HepG2 (cell line): ENCODE measurements around the gene ITGB5. TPM values are rescaled to one million over a fixed set of nuclear protein-coding genes. Genes with fewer than 3 reads are reported as not detected.

Experiments used
- ATF1 ChIP-seq: IDR thresholded peaks from 2 replicates; pipeline ENCODE4 v1.6.1; 2016; ENCODE audit warnings: mild to moderate bottlenecking, control low read depth
- BHLHE40 ChIP-seq: IDR thresholded peaks from 2 replicates; pipeline ENCODE4 v1.6.1; 2011; ENCODE audit warnings: low read length, improper control_type of control experiment
- CENPX ChIP-seq: sonication (generic); formaldehyde crosslinking; IDR thresholded peaks from 2 replicates; pipeline ENCODE4 v1.9.0; 2021; ENCODE audit warnings: mild to moderate bottlenecking, missing genetic modification reagents, moderate library complexity
- DMAP1 ChIP-seq: IDR thresholded peaks from 2 replicates; pipeline ENCODE4 v1.6.1; 2016
- KMT2B ChIP-seq: IDR thresholded peaks from 2 replicates; pipeline ENCODE4 v1.6.1; 2016; ENCODE audit warnings: missing genetic modification reagents, missing compliant biosample characterization
- MAZ ChIP-seq, 2 experiments: sonication (generic) in 1 of 2; formaldehyde crosslinking in 1 of 2; IDR thresholded peaks; 2 replicates each; pipeline versions ENCODE4 v1.5.0 to v1.6.1; 2012 to 2020; ENCODE audit warnings: low read depth in 2 of 2, mild to moderate bottlenecking in 2 of 2, borderline replicate concordance in 1 of 2, improper control_type of control experiment in 1 of 2, low read length in 1 of 2, missing genetic modification reagents in 1 of 2, moderate library complexity in 1 of 2
- PAWR ChIP-seq: sonication (generic); formaldehyde crosslinking; IDR thresholded peaks from 2 replicates; pipeline ENCODE4 v1.4.0; 2020; ENCODE audit warnings: missing genetic modification reagents, mild to moderate bottlenecking, borderline replicate concordance
- RORA ChIP-seq: sonication (generic); formaldehyde crosslinking; IDR thresholded peaks from 2 replicates; pipeline ENCODE4 v1.5.0; 2020; ENCODE audit warnings: mild to moderate bottlenecking, missing genetic modification reagents, moderate library complexity
- ZNF264 ChIP-seq: sonication (generic); formaldehyde crosslinking; IDR thresholded peaks from 2 replicates; pipeline ENCODE4 v1.4.0; 2020; ENCODE audit warnings: missing genetic modification reagents
- ZNF331 ChIP-seq: sonication (generic); formaldehyde crosslinking; IDR thresholded peaks from 2 replicates; pipeline ENCODE4 v1.4.0; 2020; ENCODE audit warnings: missing genetic modification reagents
- ZNF383 ChIP-seq: sonication (generic); formaldehyde crosslinking; IDR thresholded peaks from 2 replicates; pipeline ENCODE4 v1.4.0; 2020; ENCODE audit warnings: missing genetic modification reagents, mild to moderate bottlenecking, borderline replicate concordance
- ZNF44 ChIP-seq: sonication (generic); formaldehyde crosslinking; IDR thresholded peaks from 2 replicates; pipeline ENCODE4 v1.5.1; 2020; ENCODE audit warnings: mild to moderate bottlenecking, missing genetic modification reagents
- ZNF569 ChIP-seq: sonication (generic); formaldehyde crosslinking; IDR thresholded peaks from 2 replicates; pipeline ENCODE4 v1.5.0; 2020; ENCODE audit warnings: mild to moderate bottlenecking, missing genetic modification reagents, moderate library complexity, borderline replicate concordance
- ZNF629 ChIP-seq: sonication (generic); formaldehyde crosslinking; conservative IDR thresholded peaks from 2 replicates; pipeline ENCODE4 v1.5.0; 2020; ENCODE audit warnings: missing genetic modification reagents
- ZNF678 ChIP-seq: sonication (generic); formaldehyde crosslinking; IDR thresholded peaks from 2 replicates; pipeline ENCODE4 v1.4.0; 2020; ENCODE audit warnings: mild to moderate bottlenecking, missing genetic modification reagents
- polyA plus RNA-seq, 8 experiments: library from polyadenylated mRNA; depleted of rRNA in 3 of 8; stranded (reverse) in 7 of 8; unstranded in 1 of 8; fragments of >200 nt; fragmentation: Illumina TruSeq in 4 of 8; extraction: Trizol in 4 of 8; gene quantifications; 2 replicates each; pipeline versions ENCODE4 v1.2.1 to v1.2.3, GENCODE V29; 2011 to 2016; ENCODE audit warnings: low read depth in 4 of 8, missing spikeins in 1 of 8, mixed read lengths in 1 of 8; ENCODE audit not compliant: insufficient read depth in 1 of 8
- total RNA-seq, 5 experiments: library from RNA; depleted of rRNA; stranded (reverse); fragments of >200 nt; fragmentation: Illumina TruSeq; extraction: Trizol; gene quantifications; 2 replicates each; pipeline ENCODE4 v1.2.3, GENCODE V29; 2016; ENCODE audit warnings: low read depth in 1 of 5
- TF ChIP-seq, protein P1 (sequence below): sonication (generic); formaldehyde crosslinking; IDR thresholded peaks from 2 replicates; pipeline ENCODE4 v1.8.0; 2022; ENCODE audit warnings: mild to moderate bottlenecking, missing genetic modification reagents
- TF ChIP-seq, protein P2 (sequence below): IDR thresholded peaks from 2 replicates; pipeline ENCODE4 v1.6.1; 2018; ENCODE audit warnings: missing genetic modification reagents
- TF ChIP-seq, protein P3 (sequence below): sonication (generic); formaldehyde crosslinking; conservative IDR thresholded peaks from 2 replicates; pipeline ENCODE4 v1.8.1; 2023; ENCODE audit warnings: missing genetic modification reagents
- TF ChIP-seq, protein P4 (sequence below): sonication (generic); formaldehyde crosslinking; IDR thresholded peaks from 2 replicates; pipeline ENCODE4 v1.4.0; 2020; ENCODE audit warnings: missing genetic modification reagents
- TF ChIP-seq, protein P5 (sequence below): sonication (generic); formaldehyde crosslinking; IDR thresholded peaks from 2 replicates; pipeline ENCODE4 v1.8.0; 2022; ENCODE audit warnings: missing genetic modification reagents, mild to moderate bottlenecking, inconsistent platforms, borderline replicate concordance
- TF ChIP-seq, protein P6 (sequence below): IDR thresholded peaks from 2 replicates; pipeline ENCODE4 v1.6.1; 2016; ENCODE audit warnings: missing biosample characterization, missing genetic modification reagents, low read depth

The ITGB5 gene
- total and polyA plus RNA-seq, 2 of the 13 experiments (the other 11 are each of a cell fraction or from before 2014, with no cell fraction given), result 74.1 to 343 TPM

DNA sequence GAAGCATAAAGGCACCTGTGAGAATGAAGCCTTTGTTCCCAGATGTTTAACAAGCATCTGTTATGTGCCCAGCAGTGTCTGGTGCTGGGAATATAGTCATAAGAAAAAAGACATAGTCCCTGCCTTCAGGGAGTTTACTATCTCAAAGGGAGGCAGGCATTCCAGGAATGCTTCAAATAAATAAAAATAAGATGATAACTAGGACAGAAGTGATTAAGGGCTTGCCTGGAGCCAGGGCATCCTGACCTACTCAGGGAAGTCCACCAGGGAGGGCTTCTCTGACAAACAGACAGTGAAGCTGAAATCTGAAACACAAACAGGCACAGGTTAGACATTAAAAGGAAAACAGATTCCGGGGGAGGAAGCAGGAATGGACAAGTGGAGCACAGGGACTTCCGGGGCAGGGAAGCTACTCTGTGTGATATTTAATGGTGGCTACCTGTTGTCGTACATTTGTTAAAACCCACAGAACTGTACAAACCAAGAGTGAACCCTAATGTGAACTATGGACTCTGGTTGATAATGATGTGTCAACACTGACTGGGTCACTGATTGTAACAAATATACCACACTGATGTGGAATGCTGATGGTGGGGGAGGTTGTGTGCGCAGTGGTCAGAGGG, 53.3 kb downstream of the ITGB5 start (continued):
- TF ChIP-seq BHLHE40 (peak; percentile 79), CENPX (no peak), KMT2B (CRISPR knock-in tag) (peak; percentile 46; the same call in 1 of the 2 replicates), DMAP1 (peak; percentile 67; the same call in 1 of the 2 replicates), ZNF383 (CRISPR knock-in tag) (no peak), ZNF678 (CRISPR knock-in tag) (no peak), ZNF264 (CRISPR knock-in tag) (peak; percentile 81; the same call in 1 of the 2 replicates), ZNF331 (peak; percentile 86), ZNF569 (CRISPR knock-in tag) (no peak), MAZ (IDR thresholded peaks at IDR 0.05; ENCODE audit: borderline replicate concordance, low read depth, low read length) (peak; percentile 59; the same call in 1 of the 2 replicates), MAZ (CRISPR knock-in tag; IDR thresholded peaks at IDR 0.05; ENCODE audit: low read depth) (no peak), ZNF629 (CRISPR knock-in tag) (peak; percentile 24; the same call in 1 of the 2 replicates), ATF1 (CRISPR knock-in tag) (no peak; the same call in 1 of the 2 replicates), PAWR (no peak), RORA (CRISPR knock-in tag) (no peak), ZNF44 (no peak)
- TF ChIP-seq, protein P1, sequence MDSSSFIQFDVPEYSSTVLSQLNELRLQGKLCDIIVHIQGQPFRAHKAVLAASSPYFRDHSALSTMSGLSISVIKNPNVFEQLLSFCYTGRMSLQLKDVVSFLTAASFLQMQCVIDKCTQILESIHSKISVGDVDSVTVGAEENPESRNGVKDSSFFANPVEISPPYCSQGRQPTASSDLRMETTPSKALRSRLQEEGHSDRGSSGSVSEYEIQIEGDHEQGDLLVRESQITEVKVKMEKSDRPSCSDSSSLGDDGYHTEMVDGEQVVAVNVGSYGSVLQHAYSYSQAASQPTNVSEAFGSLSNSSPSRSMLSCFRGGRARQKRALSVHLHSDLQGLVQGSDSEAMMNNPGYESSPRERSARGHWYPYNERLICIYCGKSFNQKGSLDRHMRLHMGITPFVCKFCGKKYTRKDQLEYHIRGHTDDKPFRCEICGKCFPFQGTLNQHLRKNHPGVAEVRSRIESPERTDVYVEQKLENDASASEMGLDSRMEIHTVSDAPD (CRISPR knock-in tag), result peak; percentile 48; the same call in 1 of the 2 replicates
- TF ChIP-seq, protein P2, sequence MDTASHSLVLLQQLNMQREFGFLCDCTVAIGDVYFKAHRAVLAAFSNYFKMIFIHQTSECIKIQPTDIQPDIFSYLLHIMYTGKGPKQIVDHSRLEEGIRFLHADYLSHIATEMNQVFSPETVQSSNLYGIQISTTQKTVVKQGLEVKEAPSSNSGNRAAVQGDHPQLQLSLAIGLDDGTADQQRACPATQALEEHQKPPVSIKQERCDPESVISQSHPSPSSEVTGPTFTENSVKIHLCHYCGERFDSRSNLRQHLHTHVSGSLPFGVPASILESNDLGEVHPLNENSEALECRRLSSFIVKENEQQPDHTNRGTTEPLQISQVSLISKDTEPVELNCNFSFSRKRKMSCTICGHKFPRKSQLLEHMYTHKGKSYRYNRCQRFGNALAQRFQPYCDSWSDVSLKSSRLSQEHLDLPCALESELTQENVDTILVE (CRISPR knock-in tag), result peak; percentile 66
- TF ChIP-seq, protein P3, sequence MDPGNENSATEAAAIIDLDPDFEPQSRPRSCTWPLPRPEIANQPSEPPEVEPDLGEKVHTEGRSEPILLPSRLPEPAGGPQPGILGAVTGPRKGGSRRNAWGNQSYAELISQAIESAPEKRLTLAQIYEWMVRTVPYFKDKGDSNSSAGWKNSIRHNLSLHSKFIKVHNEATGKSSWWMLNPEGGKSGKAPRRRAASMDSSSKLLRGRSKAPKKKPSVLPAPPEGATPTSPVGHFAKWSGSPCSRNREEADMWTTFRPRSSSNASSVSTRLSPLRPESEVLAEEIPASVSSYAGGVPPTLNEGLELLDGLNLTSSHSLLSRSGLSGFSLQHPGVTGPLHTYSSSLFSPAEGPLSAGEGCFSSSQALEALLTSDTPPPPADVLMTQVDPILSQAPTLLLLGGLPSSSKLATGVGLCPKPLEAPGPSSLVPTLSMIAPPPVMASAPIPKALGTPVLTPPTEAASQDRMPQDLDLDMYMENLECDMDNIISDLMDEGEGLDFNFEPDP (CRISPR knock-in tag), result no peak
- TF ChIP-seq, protein P4, sequence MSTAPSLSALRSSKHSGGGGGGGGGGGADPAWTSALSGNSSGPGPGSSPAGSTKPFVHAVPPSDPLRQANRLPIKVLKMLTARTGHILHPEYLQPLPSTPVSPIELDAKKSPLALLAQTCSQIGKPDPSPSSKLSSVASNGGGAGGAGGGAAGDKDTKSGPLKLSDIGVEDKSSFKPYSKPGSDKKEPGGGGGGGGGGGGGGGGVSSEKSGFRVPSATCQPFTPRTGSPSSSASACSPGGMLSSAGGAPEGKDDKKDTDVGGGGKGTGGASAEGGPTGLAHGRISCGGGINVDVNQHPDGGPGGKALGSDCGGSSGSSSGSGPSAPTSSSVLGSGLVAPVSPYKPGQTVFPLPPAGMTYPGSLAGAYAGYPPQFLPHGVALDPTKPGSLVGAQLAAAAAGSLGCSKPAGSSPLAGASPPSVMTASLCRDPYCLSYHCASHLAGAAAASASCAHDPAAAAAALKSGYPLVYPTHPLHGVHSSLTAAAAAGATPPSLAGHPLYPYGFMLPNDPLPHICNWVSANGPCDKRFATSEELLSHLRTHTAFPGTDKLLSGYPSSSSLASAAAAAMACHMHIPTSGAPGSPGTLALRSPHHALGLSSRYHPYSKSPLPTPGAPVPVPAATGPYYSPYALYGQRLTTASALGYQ, result peak; percentile 49; the same call in 1 of the 2 replicates
- TF ChIP-seq, protein P5, sequence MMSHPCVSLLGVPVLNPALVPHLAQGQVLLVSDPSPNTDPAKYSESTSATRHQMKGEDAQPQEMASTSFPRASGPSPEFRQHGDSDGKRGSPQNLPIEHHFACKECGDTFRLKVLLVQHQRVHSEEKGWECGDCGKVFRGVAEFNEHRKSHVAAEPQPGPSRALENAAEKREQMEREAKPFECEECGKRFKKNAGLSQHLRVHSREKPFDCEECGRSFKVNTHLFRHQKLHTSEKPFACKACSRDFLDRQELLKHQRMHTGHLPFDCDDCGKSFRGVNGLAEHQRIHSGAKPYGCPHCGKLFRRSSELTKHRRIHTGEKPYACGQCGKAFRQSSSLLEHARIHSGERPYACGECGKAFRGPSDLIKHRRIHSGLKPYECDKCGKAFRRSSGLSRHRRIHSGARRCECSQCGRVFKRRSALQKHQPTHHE (CRISPR knock-in tag), result no peak
- TF ChIP-seq, protein P6, sequence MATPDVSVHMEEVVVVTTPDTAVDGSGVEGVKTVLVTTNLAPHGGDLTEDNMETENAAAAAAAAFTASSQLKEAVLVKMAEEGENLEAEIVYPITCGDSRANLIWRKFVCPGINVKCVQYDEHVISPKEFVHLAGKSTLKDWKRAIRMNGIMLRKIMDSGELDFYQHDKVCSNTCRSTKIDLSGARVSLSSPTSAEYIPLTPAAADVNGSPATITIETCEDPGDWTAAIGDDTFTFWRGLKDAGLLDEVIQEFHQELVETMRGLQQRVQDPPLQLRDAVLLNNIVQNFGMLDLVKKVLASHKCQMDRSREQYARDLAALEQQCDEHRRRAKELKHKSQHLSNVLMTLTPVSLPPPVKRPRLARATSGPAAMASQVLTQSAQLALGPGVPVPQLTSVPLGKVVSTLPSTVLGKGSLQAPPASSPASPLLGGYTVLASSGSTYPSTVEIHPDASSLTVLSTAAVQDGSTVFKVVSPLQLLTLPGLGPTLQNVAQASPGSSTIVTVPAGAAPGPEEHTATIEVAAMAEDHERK, result no peak
